Stimulated activated CD4-positive, alpha-beta T cell treated with anti-CD3 and anti-CD28 coated beads, Interleukin-1b, Interleukin-23, amount 100 ng/mL, for 24 hours (primary cell): Measurements from ENCODE around the gene GMEB1.
"Not testable (repeated sequence)": the region's sequence is repeated elsewhere in the genome, so short reads cannot be mapped to it uniquely, and the experiment has no call there.

Experiments
- DNase-seq, 4 experiments: peaks; one replicate each; pipeline ENCODE4 v3.0.0-alpha.2; 2020; ENCODE audit warnings: low read depth in 4 of 4, low spot score in 1 of 4

Gene GMEB1

DNA sequence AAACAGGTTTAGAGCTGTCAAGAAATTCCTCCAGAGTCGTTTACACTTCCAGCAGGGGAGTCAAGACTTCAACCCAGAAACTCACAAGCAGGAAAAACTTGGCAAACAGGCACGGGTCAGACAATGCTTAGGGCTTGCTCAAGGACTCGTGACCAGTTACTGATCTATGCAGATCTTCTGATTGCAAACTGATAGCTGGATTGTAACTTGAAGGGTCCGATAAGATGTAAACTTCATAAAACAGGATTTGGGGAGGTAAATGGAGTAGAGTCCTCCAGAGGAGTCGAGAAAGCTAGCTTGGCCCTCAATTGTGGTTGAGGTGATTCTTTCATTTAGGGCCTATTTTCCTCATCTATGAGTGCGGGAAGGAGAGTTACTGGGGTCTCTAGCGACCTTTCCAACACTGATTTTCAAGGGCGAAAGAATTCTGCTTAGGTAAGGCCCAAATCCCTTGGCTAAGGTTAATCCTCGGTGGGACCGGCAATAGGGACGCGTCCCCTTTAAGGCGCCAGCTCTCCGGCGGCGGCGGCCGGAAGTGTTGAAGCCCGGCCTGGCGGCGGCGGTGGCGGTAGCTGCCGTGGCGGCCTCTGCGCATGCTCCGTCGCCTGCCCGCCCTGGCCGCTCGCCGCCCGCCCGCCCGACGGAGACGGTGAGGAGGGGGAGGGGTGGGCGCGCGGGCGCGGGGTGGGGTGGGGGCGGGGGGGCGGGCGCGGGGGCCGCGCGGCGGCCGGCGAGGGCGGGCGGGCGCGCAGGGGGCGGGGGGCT is at the start of gene GMEB1:
Gene GMEB1, plus strand, starts transcription at position 594 of the 765 bp plus-strand sequence. CDS start 14,829 bp downstream, outside the sequence.
- peak; percentile 60 to 83 (median 70) for DNase-seq

- DNase-seq: no peak
Observed at GRCh38 chr1:28631713-28632112, 36.9 kb upstream of the GMEB1 start.

GRCh38 chr1:28632560-28632959 is 36.0 kb upstream of the GMEB1 start:
- DNase-seq: no peak

- DNase-seq: no peak
Observed at GRCh38 chr1:28640766-28641165, 27.8 kb upstream of the GMEB1 start.

- DNase-seq: no peak
Observed at GRCh38 chr1:28642056-28642846, 26.3 kb upstream of the GMEB1 start.

- DNase-seq: peak; percentile 75 to 82 (median 78)
Observed at GRCh38 chr1:28642847-28643635, 25.5 kb upstream of the GMEB1 start, which contains the start of gene TAF12. Gene TAF12, minus strand, starts transcription at chr1:28643067. Its CDS starts 20,986 bp downstream, at chr1:28622081.

DNA sequence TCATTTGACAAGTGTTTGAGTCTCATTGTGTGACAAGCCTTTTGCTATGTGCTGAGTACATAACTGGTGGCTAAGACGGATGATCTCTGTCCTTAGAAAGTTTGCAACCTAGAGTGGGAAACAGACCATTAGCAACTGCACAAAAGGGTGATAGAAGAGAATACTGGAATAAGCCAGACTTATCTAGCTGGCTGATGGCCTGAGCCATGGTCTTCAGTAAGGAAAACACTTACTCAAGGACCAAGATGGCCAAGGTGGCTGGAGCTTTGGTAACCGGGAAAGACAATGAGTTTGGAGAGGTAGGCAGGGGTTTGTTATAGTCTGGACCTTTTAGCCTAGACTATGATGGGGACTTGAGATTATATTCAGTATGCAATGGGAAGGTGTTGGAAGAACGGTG is 24.1 kb upstream of the GMEB1 start:
- no peak for DNase-seq

DNA sequence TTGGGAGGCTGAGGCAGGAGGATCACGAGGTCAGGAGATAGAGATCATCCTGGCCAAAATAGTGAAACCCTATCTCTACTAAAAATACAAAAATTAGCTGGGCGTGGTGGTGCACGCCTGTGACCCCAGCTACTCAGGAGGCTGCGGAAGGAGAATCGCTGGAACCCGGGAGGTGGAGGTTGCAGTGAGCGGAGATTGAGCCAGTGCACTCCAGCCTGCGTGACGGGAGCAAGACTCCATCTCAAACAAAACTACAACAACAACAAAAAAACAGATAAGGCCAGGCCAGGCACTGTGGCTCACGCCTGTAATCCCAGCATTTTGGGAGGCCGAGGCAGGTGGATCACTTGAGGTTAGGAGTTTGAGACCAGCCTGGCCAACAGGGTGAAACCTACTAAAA is 23.2 kb upstream of the GMEB1 start:
- DNase-seq: not testable (repeated sequence)

GRCh38 chr1:28646040-28646439 is 22.5 kb upstream of the GMEB1 start:
- DNase-seq: no peak

- peak; percentile 62 to 84 (median 70) for DNase-seq
Observed at GRCh38 chr1:28648008-28648473, 20.5 kb upstream of the GMEB1 start.

GRCh38 chr1:28648474-28649198 is 19.9 kb upstream of the GMEB1 start, which contains the start of gene RNU11:
Gene RNU11, plus strand, starts transcription at chr1:28648600.
- peak; percentile 73 to 90 (median 80) for DNase-seq

DNA sequence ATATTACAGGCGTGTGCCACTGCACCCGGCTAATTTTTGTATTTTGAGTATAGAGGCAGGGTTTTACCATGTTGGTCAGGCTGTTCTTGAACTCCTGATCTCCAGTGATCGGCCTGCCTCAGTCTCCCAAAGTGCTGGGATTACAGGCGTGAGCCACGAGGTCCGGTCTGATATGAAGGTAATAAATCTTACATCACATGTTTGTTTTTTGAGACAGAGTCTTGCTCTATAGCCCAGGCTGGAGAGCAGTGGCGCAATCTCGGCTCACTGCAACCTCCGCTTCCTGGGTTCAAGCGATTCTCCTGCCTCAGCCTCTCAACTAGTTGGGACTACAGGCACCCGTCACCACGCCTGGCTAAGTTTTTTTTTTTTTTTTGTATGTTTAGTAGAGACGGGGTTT is 15.5 kb upstream of the GMEB1 start:
- not testable (repeated sequence) for DNase-seq

- not testable (repeated sequence) for DNase-seq
Observed at GRCh38 chr1:28653870-28654269, 14.7 kb upstream of the GMEB1 start.

DNA sequence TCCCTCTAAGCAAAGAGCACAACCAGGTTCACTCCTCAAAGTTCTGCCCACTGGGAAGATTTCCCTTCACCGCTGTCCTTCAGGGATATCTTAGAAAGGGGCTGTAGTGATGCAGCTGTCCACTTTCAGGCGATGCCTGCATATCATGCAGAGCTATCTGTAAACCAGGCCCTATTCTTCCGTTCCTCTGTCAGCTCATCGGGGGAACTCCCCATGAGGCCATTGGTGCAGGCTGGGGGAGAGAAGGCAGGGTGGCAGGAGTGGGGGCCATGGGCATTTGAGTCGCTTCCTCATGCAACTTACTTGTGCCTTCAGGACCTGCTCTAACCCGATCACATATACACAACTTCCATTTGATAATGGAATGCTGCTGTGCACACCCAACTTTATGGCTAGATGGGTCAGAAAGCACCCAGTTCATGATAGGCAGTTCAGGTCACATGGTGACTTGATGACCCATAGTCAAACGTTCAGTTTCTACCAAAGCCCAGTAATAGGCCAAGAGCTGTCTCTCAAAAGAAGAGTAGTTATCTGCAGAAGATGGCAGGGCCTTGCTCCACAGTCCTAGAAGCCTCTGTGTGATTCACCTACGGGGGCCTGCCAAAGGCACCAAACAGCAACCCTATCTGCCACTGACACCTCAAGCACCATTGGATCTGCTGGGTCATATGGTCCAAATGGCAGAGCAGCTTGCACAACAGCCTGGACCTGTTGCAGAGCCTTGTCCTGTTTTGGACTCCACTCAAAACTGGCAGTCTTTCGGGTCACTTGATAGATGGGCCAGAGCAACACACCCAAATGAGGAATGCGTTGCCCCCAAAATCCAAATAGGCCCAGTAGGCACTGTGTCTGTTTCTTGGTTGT is 12.9 kb upstream of the GMEB1 start:
- DNase-seq: not testable (repeated sequence)

- DNase-seq: no peak
Observed at GRCh38 chr1:28656335-28656734, 12.2 kb upstream of the GMEB1 start.

GRCh38 chr1:28663871-28664470 is 4.6 kb upstream of the GMEB1 start:
- no peak for DNase-seq

GRCh38 chr1:28666806-28667205 is 1.8 kb upstream of the GMEB1 start:
- DNase-seq: no peak

DNA sequence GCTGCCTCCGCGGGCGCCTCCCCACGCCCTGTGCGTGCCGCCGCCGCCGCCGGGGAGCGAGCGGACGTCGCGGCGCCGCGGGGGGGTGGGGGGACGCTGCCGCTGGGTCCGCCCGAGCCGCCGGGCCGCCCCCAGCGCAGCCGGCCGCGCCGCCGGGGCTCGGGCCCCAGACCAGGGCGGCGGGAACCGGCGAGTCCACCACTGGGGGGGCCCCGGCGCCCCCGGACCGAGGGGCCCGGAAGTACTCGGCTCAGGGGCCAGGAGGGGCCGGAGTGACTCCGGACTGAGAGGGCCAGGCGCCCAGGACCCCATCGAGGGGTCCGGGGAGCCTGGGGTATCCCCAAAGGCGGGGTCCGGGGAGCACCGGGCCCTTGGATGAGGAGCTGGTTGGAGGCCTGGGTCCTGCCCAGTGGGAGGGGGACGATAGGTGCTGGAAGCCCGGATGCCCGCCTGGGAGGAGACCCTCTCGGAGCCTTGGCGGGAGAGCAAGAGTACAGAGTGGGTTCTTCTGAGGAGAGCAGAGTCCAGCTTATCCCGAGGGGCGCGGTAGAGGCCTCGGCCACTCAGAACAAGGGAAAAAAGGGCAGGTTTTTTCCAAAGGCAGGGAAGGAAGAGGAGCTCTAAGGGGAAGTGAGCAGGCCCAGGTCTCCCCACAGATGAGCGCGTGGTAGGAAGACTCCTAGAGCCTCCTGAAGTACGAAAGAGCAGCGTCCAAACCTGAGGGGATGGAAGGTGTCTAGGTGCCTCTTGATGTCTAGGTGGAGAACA is 556 bp downstream of the GMEB1 start:
- DNase-seq: peak; percentile 20 to 53 (median 24)
